GM12878 (cell line): ENCODE results near the gene ARHGAP45.

ENCODE experiments used
- HDAC6 ChIP-seq: fragments of 200-600 bp; sonication (generic); IDR thresholded peaks from one replicate; pipeline ENCODE4 v1.8.0; 2017; ENCODE audit warnings: antibody characterized with exemption; ENCODE audit not compliant: unreplicated experiment
- MAX ChIP-seq: IDR thresholded peaks from 2 replicates; pipeline ENCODE4 v1.6.1; 2012; ENCODE audit warnings: low read depth, low read length, improper control_type of control experiment
- ZSCAN29 ChIP-seq: fragments of 450-650 bp; IDR thresholded peaks from 2 replicates; pipeline ENCODE4 v1.6.1; 2017; ENCODE audit warnings: mild to moderate bottlenecking, moderate library complexity
- TF ChIP-seq, protein P1 (sequence below), 3 experiments: IDR thresholded peaks in 2 of 3; conservative IDR thresholded peaks in 1 of 3; 2 replicates each; pipeline ENCODE4 v1.5.1; 2011; ENCODE audit warnings: low read depth in 3 of 3, low read length in 3 of 3, mild to moderate bottlenecking in 3 of 3, control low read depth in 2 of 3, moderate library complexity in 2 of 3, inconsistent platforms in 1 of 3, mixed read lengths in 1 of 3; ENCODE audit not compliant: control insufficient read depth in 2 of 3, insufficient read depth in 1 of 3; ENCODE audit errors: extremely low read depth in 1 of 3

GRCh38 chr19:1112268-1113029 lies 45.5 kb downstream of the ARHGAP45 start:
- TF ChIP-seq, protein P1, sequence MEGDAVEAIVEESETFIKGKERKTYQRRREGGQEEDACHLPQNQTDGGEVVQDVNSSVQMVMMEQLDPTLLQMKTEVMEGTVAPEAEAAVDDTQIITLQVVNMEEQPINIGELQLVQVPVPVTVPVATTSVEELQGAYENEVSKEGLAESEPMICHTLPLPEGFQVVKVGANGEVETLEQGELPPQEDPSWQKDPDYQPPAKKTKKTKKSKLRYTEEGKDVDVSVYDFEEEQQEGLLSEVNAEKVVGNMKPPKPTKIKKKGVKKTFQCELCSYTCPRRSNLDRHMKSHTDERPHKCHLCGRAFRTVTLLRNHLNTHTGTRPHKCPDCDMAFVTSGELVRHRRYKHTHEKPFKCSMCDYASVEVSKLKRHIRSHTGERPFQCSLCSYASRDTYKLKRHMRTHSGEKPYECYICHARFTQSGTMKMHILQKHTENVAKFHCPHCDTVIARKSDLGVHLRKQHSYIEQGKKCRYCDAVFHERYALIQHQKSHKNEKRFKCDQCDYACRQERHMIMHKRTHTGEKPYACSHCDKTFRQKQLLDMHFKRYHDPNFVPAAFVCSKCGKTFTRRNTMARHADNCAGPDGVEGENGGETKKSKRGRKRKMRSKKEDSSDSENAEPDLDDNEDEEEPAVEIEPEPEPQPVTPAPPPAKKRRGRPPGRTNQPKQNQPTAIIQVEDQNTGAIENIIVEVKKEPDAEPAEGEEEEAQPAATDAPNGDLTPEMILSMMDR (IDR thresholded peaks at IDR 0.05 in 2 of 3, conservative IDR thresholded peaks at IDR 0.05 in 1 of 3; ENCODE audit: control insufficient read depth in 2 of 3, extremely low read depth in 1 of 3, insufficient read depth in 1 of 3, low read depth in 3 of 3, low read length in 3 of 3) = no peak
- TF ChIP-seq HDAC6 (no peak), MAX (no peak), ZSCAN29 (no peak)
